Muscle layer of duodenum (tissue), 2 donors: ENCODE measurements around the gene SLC44A5.
"Not testable (repeated sequence)": the region's sequence is repeated elsewhere in the genome, so short reads cannot be mapped to it uniquely, and the experiment has no call there.

Source experiments
- H3K27ac ChIP-seq: one replicate; pipeline ENCODE4 v1.7.0; 2013; ENCODE audit warnings: mild to moderate bottlenecking, low read length
- H3K27me3 ChIP-seq: one replicate; pipeline ENCODE4 v1.7.0; 2013; ENCODE audit warnings: low read depth, mild to moderate bottlenecking, control low read depth, low read length
- H3K36me3 ChIP-seq, 2 donors: one replicate each; pipeline ENCODE4 v1.7.0; 2013; ENCODE audit warnings: low read length in 2 of 2, control low read depth in 1 of 2, mild to moderate bottlenecking in 1 of 2; ENCODE audit not compliant: insufficient read depth in 2 of 2, control insufficient read depth in 1 of 2
- H3K4me1 ChIP-seq, 2 donors: one replicate each; pipeline ENCODE4 v1.7.0; 2013; ENCODE audit warnings: low read length in 2 of 2, mild to moderate bottlenecking in 2 of 2, control low read depth in 1 of 2, moderate library complexity in 1 of 2; ENCODE audit not compliant: insufficient read depth in 2 of 2, control insufficient read depth in 1 of 2
- H3K4me3 ChIP-seq, 2 donors: one replicate each; pipeline ENCODE4 v1.7.0; 2013; ENCODE audit warnings: low read length in 2 of 2, low read depth in 1 of 2, mild to moderate bottlenecking in 1 of 2
- H3K9me3 ChIP-seq, 2 donors: one replicate each; pipeline ENCODE4 v1.7.0; 2013; ENCODE audit warnings: low read length in 2 of 2, control low read depth in 1 of 2, mild to moderate bottlenecking in 1 of 2; ENCODE audit not compliant: control insufficient read depth in 1 of 2
- donor health status: healthy.

SLC44A5 gene

GRCh38 chr1:75396745-75397144 is 214.2 kb downstream of the SLC44A5 start:
- H3K4me1 ChIP-seq = no peaks in the 10 kb centered on the region
- H3K27ac ChIP-seq = no peak overlapping the region
- no peak overlapping the region for H3K4me3 ChIP-seq
- H3K27me3 ChIP-seq = no peaks in the 10 kb centered on the region
- H3K36me3 ChIP-seq = no peaks in the 10 kb centered on the region
- peaks cover 0 to 2% of the 10 kb centered on the region in 2 donors for H3K9me3 ChIP-seq

DNA sequence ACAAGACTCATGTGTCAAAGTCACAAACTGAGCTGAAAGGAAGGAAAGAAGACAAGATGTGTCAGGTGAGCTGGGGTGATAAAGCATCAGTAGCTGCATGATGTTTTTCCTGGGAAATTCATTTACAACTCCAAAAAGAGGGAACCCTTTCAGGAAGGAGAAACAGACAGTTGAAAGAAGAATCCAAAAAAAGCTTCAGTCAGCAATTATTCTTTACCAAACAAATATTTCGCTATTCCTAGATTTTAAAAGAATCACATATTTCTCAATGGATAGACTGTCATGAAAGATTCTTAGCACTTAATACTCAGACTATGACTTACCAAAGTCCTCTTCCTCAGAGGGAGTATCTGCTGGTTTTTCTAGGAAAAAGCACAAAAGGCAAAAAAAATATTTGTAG is 214.7 kb downstream of the SLC44A5 start:
- H3K9me3 ChIP-seq = peaks cover 0 to 7% of the 10 kb centered on the region in 2 donors
- no peaks in the 10 kb centered on the region for H3K4me1 ChIP-seq
- H3K4me3 ChIP-seq = no peak overlapping the region
- no peak overlapping the region for H3K27ac ChIP-seq
- no peaks in the 10 kb centered on the region for H3K27me3 ChIP-seq
- no peaks in the 10 kb centered on the region for H3K36me3 ChIP-seq

- H3K9me3 ChIP-seq = peaks cover 0 to 7% of the 10 kb centered on the region in 2 donors
- H3K27me3 ChIP-seq = no peaks in the 10 kb centered on the region
- H3K4me1 ChIP-seq = no peaks in the 10 kb centered on the region
- H3K4me3 ChIP-seq = no peak overlapping the region
- H3K27ac ChIP-seq = no peak overlapping the region
- H3K36me3 ChIP-seq = no peaks in the 10 kb centered on the region
These were observed 216.4 kb downstream of the SLC44A5 start for GRCh38 chr1:75394386-75395139.

DNA sequence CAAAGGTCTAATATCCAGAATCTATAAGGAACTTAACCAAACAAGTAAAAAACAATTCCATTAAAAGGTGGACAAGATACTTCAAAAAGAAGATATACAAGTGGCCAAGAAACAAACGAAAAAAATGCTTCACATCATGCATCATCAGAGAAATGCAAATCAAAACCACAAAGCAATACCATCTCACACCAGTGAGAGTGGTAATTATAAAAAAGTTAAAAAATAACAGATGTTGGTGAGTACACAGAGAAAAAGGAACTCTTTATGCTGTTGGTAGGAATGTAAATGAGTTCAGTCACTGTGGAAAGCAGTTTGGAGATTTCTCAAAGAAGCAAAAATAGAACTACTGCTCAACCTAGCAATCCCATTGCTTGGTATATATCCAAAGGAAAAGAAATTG is 218.6 kb downstream of the SLC44A5 start:
- H3K4me1 ChIP-seq = no peaks in the 10 kb centered on the region
- no peak overlapping the region for H3K4me3 ChIP-seq
- H3K36me3 ChIP-seq = no peaks in the 10 kb centered on the region
- no peak overlapping the region for H3K27ac ChIP-seq
- peaks cover 0 to 13% of the 10 kb centered on the region in 2 donors for H3K9me3 ChIP-seq
- H3K27me3 ChIP-seq = no peaks in the 10 kb centered on the region

GRCh38 chr1:75375476-75376447 is 235.2 kb downstream of the SLC44A5 start:
- not testable (repeated sequence) for H3K27ac ChIP-seq, H3K9me3 ChIP-seq, H3K36me3 ChIP-seq, H3K4me1 ChIP-seq, H3K27me3 ChIP-seq
- peak overlapping the region in 1 of 2 donors; percentile 32 for H3K4me3 ChIP-seq

- H3K27ac ChIP-seq = no peak overlapping the region
- no peaks in the 10 kb centered on the region for H3K27me3 ChIP-seq
- peaks cover 0 to 5% of the 10 kb centered on the region in 2 donors for H3K9me3 ChIP-seq
- no peak overlapping the region for H3K4me3 ChIP-seq
- no peaks in the 10 kb centered on the region for H3K4me1 ChIP-seq
- no peaks in the 10 kb centered on the region for H3K36me3 ChIP-seq
These were observed 237.3 kb downstream of the SLC44A5 start for GRCh38 chr1:75373542-75374159.

GRCh38 chr1:75366595-75366994 is 244.3 kb downstream of the SLC44A5 start:
- H3K36me3 ChIP-seq = no peaks in the 10 kb centered on the region
- H3K4me1 ChIP-seq = no peaks in the 10 kb centered on the region
- no peak overlapping the region for H3K27ac ChIP-seq
- H3K27me3 ChIP-seq = no peaks in the 10 kb centered on the region
- H3K9me3 ChIP-seq = peaks cover 5 to 12% of the 10 kb centered on the region in 2 donors
- no peak overlapping the region for H3K4me3 ChIP-seq

- H3K27me3 ChIP-seq = no peaks in the 10 kb centered on the region
- H3K4me1 ChIP-seq = no peaks in the 10 kb centered on the region
- H3K4me3 ChIP-seq = no peak overlapping the region
- H3K9me3 ChIP-seq = no peaks in the 10 kb centered on the region
- H3K27ac ChIP-seq = no peak overlapping the region
- no peaks in the 10 kb centered on the region for H3K36me3 ChIP-seq
These were observed 249.7 kb downstream of the SLC44A5 start for GRCh38 chr1:75361260-75361659.

GRCh38 chr1:75354267-75354666 is 256.6 kb downstream of the SLC44A5 start:
- not testable (repeated sequence) for H3K4me3 ChIP-seq, H3K27ac ChIP-seq, H3K4me1 ChIP-seq, H3K9me3 ChIP-seq, H3K36me3 ChIP-seq, H3K27me3 ChIP-seq

DNA sequence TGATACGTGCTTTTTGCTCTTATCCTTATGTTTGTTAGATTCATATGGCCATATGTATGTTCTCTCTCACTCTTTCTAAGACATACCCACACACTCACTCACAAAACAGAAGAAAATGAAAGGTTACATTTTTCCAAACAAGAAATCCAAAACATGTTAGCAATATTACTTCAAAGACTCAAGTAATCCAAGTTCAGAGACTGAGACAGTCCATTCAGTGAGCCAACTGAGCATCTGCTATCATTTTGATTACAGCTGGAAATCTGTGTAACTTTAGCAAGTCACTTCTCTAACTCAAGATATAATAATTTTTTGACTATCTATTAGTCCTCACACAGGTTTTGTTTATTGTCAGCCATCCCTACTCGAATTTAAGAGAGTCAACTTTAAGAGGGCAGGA is 257.9 kb downstream of the SLC44A5 start:
- Histone ChIP-seq H3K27me3 (no peaks in the 10 kb centered on the region), H3K4me3 (no peak overlapping the region), H3K36me3 (no peaks in the 10 kb centered on the region), H3K4me1 (no peaks in the 10 kb centered on the region), H3K27ac (no peak overlapping the region), H3K9me3 (no peaks in the 10 kb centered on the region)
